HCT116 (cell line): ENCODE data around the gene LIPE.

Source experiments
- CBX3 ChIP-seq: IDR thresholded peaks from 2 replicates; pipeline ENCODE4 v1.6.1; 2012; ENCODE audit warnings: low read depth
- CEBPB ChIP-seq: IDR thresholded peaks from 2 replicates; pipeline ENCODE4 v1.6.1; 2012; ENCODE audit warnings: low read depth
- CTCF ChIP-seq, 3 experiments: fragments of 200-600 bp in 1 of 3; sonication (generic) in 1 of 3; IDR thresholded peaks in 2 of 3; conservative IDR thresholded peaks in 1 of 3; 2 replicates each; pipeline ENCODE4 v1.5.1; 2012 to 2017; ENCODE audit warnings: low read depth in 2 of 3, low read length in 2 of 3, antibody characterized with exemption in 1 of 3, borderline replicate concordance in 1 of 3, control low read depth in 1 of 3, mild to moderate bottlenecking in 1 of 3, mixed read lengths in 1 of 3, mixed run types in 1 of 3, moderate library complexity in 1 of 3; ENCODE audit not compliant: insufficient read depth in 1 of 3
- EGR1 ChIP-seq: IDR thresholded peaks from 2 replicates; pipeline ENCODE4 v1.6.1; 2012; ENCODE audit warnings: low read depth
- EZH2 ChIP-seq: fragments of 200-600 bp; sonication (generic); IDR thresholded peaks from 2 replicates; pipeline ENCODE4 v1.6.1; 2017; ENCODE audit warnings: antibody characterized with exemption, mixed run types
- EZH2phosphoT487 ChIP-seq: fragments of 200-600 bp; IDR thresholded peaks from 2 replicates; pipeline ENCODE4 v1.6.1; 2018; ENCODE audit warnings: antibody characterized with exemption, borderline replicate concordance
- MAX ChIP-seq: IDR thresholded peaks from 2 replicates; pipeline ENCODE4 v1.6.1; 2012
- POLR2A ChIP-seq: IDR thresholded peaks from 2 replicates; pipeline ENCODE4 v1.7.0; 2011; ENCODE audit warnings: borderline replicate concordance; ENCODE audit not compliant: insufficient read depth, insufficient read length; ENCODE audit errors: extremely low read depth
- POLR2AphosphoS5 ChIP-seq: IDR thresholded peaks from 2 replicates; pipeline ENCODE4 v1.6.1; 2011; ENCODE audit warnings: mild to moderate bottlenecking, low read depth, low read length, moderate library complexity
- RAD21 ChIP-seq: IDR thresholded peaks from 2 replicates; pipeline ENCODE4 v1.6.1; 2012; ENCODE audit warnings: low read depth, mild to moderate bottlenecking
- REST ChIP-seq: IDR thresholded peaks from 2 replicates; pipeline ENCODE4 v1.6.1; 2012; ENCODE audit warnings: low read depth
- SRF ChIP-seq: IDR thresholded peaks from 2 replicates; pipeline ENCODE4 v1.6.1; 2012; ENCODE audit warnings: low read depth
- TCF7L2 ChIP-seq: IDR thresholded peaks from 2 replicates; pipeline ENCODE4 v1.7.0; 2011; ENCODE audit warnings: borderline replicate concordance, inconsistent platforms; ENCODE audit not compliant: insufficient read depth, insufficient read length; ENCODE audit errors: extremely low read depth
- ZFX ChIP-seq: fragments of 450-650 bp; IDR thresholded peaks from 2 replicates; pipeline ENCODE4 v1.6.1; 2017

- TF ChIP-seq CEBPB, result no peak
- TF ChIP-seq REST, result no peak
- no peak for TF ChIP-seq CTCF (IDR thresholded peaks at IDR 0.05 in 2 of 3, conservative IDR thresholded peaks at IDR 0.05 in 1 of 3; ENCODE audit: borderline replicate concordance in 1 of 3, insufficient read depth in 1 of 3, low read depth in 2 of 3, low read length in 2 of 3)
- TF ChIP-seq POLR2A, result peak; percentile 94
- peak; percentile 90 for TF ChIP-seq POLR2AphosphoS5
- TF ChIP-seq ZFX, result peak; percentile 55; the same call in 1 of the 2 replicates
- TF ChIP-seq EZH2phosphoT487, result no peak
- no peak for TF ChIP-seq RAD21
- no peak for TF ChIP-seq EGR1
- no peak for TF ChIP-seq MAX
- no peak for TF ChIP-seq SRF
- no peak for TF ChIP-seq CBX3
- peak; percentile 80 for TF ChIP-seq TCF7L2
- TF ChIP-seq EZH2, result no peak
Observed at GRCh38 chr19:42396381-42397262, 30.6 kb downstream of the LIPE start.
